ENCODE results near the gene SEC14L6.
"Not testable (repeated sequence)": the region's sequence is repeated elsewhere in the genome, so short reads cannot be mapped to it uniquely, and the experiment has no call there.

Gene SEC14L6

GRCh38 chr22:30564045-30564760, 17.7 kb upstream of the SEC14L6 start:
- TF ChIP-seq CTCF (IDR thresholded peaks at IDR 0.05; ENCODE audit: low read depth, low read length) (no peak), MAX (IDR thresholded peaks at IDR 0.05; ENCODE audit: low read depth, low read length) (no peak), POLR2A (IDR thresholded peaks at IDR 0.05; ENCODE audit: extremely low read depth, insufficient read length) (no peak), MYC (IDR thresholded peaks at IDR 0.05; ENCODE audit: low read depth, low read length) (no peak)
- DNase-seq (ENCODE audit: low read depth), result no peak
- H3K4me3 ChIP-seq (ENCODE audit: low read depth, low read length), result no peak overlapping the region

GRCh38 chr22:30562366-30562765, 15.8 kb upstream of the SEC14L6 start:
- no peak for DNase-seq (ENCODE audit: low read depth)
- no peak overlapping the region for H3K4me3 ChIP-seq (ENCODE audit: low read depth, low read length)
- TF ChIP-seq POLR2A (IDR thresholded peaks at IDR 0.05; ENCODE audit: extremely low read depth, insufficient read length) (no peak), MAX (IDR thresholded peaks at IDR 0.05; ENCODE audit: low read depth, low read length) (no peak), MYC (IDR thresholded peaks at IDR 0.05; ENCODE audit: low read depth, low read length) (no peak), CTCF (IDR thresholded peaks at IDR 0.05; ENCODE audit: low read depth, low read length) (no peak)

GRCh38 chr22:30561402-30562189, 15.1 kb upstream of the SEC14L6 start:
- no peak for DNase-seq (ENCODE audit: low read depth)
- H3K4me3 ChIP-seq (ENCODE audit: low read depth, low read length), result no peak overlapping the region
- TF ChIP-seq CTCF (IDR thresholded peaks at IDR 0.05; ENCODE audit: low read depth, low read length), result no peak

GRCh38 chr22:30560643-30561202, 14.2 kb upstream of the SEC14L6 start:
- not testable (repeated sequence) for H3K4me3 ChIP-seq (ENCODE audit: low read depth, low read length)
- peak; percentile 29 for DNase-seq (ENCODE audit: low read depth)

GRCh38 chr22:30559889-30560288, 13.3 kb upstream of the SEC14L6 start:
- TF ChIP-seq MAX (IDR thresholded peaks at IDR 0.05; ENCODE audit: low read depth, low read length), result no peak
- TF ChIP-seq CTCF (IDR thresholded peaks at IDR 0.05; ENCODE audit: low read depth, low read length), result no peak
- no peak for TF ChIP-seq POLR2A (IDR thresholded peaks at IDR 0.05; ENCODE audit: extremely low read depth, insufficient read length)
- TF ChIP-seq MYC (IDR thresholded peaks at IDR 0.05; ENCODE audit: low read depth, low read length), result no peak
- no peak overlapping the region for H3K4me3 ChIP-seq (ENCODE audit: low read depth, low read length)
- DNase-seq (ENCODE audit: low read depth), result no peak

GRCh38 chr22:30557243-30557642, 10.7 kb upstream of the SEC14L6 start:
- TF ChIP-seq POLR2A (IDR thresholded peaks at IDR 0.05; ENCODE audit: extremely low read depth, insufficient read length), result no peak
- no peak for TF ChIP-seq MYC (IDR thresholded peaks at IDR 0.05; ENCODE audit: low read depth, low read length)
- no peak for TF ChIP-seq CTCF (IDR thresholded peaks at IDR 0.05; ENCODE audit: low read depth, low read length)
- no peak for TF ChIP-seq MAX (IDR thresholded peaks at IDR 0.05; ENCODE audit: low read depth, low read length)
- no peak for DNase-seq (ENCODE audit: low read depth)
- no peak overlapping the region for H3K4me3 ChIP-seq (ENCODE audit: low read depth, low read length)

All from NB4 (cell line).